Purkinje cell (primary cell): Measurements from ENCODE around the gene NLRP4. TPM values are rescaled to one million over a fixed set of nuclear protein-coding genes. Genes with fewer than 3 reads are reported as not detected.

ENCODE experiments used
- polyA plus RNA-seq: library from polyadenylated mRNA; unstranded; fragments of >200 nt; fragmentation: Nextera tagmentation; gene quantifications from 2 replicates; pipeline ENCODE4 v1.2.1, GENCODE V29; 2014

The NLRP4 gene
- polyA plus RNA-seq, result not detected in 2 replicates

GRCh38 chr19:55836340-55836739 is at the start of gene NLRP4:
TSS of gene NLRP4 (plus strand) at chr19:55836540. CDS start at chr19:55852081, 15,541 bp downstream.

GRCh38 chr19:55831846-55832245 is 4.5 kb upstream of the NLRP4 start, which contains the start of gene NLRP11:
TSS of gene NLRP11 (minus strand) at chr19:55831999. CDS start at chr19:55818174, 13,825 bp downstream.

Other genes with a start within 250 kb of the NLRP4 start
- gene FIZ1, start 237.0 kb upstream of the NLRP4 start, polyA plus RNA-seq, result 1.7 and 4.2 TPM in 2 replicates
- 0.36 TPM in 1 of 2 replicates, not detected in the other for gene ZNF524, start 236.3 kb upstream of the NLRP4 start, polyA plus RNA-seq
- gene ZNF865, start 230.9 kb upstream of the NLRP4 start, polyA plus RNA-seq, result 0.22 TPM in 1 of 2 replicates, not detected in the other
- 0.16 and 0.27 TPM in 2 replicates for gene ZNF784, start 212.0 kb upstream of the NLRP4 start, polyA plus RNA-seq
- gene ZNF580, start 195.5 kb upstream of the NLRP4 start, polyA plus RNA-seq, result 8.2 and 11.4 TPM in 2 replicates
- 0.74 and 4.1 TPM in 2 replicates for gene ZNF581, start 192.9 kb upstream of the NLRP4 start, polyA plus RNA-seq
- gene CCDC106, start 188.3 kb upstream of the NLRP4 start, polyA plus RNA-seq, result 0.35 and 0.67 TPM in 2 replicates
- gene U2AF2, start 181.5 kb upstream of the NLRP4 start, polyA plus RNA-seq, result 2.8 and 3.7 TPM in 2 replicates
- gene EPN1, start 161.3 kb upstream of the NLRP4 start, polyA plus RNA-seq, result 1.3 and 1.4 TPM in 2 replicates
- gene NLRP9, start 98.1 kb upstream of the NLRP4 start, polyA plus RNA-seq, result not detected in 2 replicates
- not detected in 2 replicates for gene RFPL4A, start 77.4 kb upstream of the NLRP4 start, polyA plus RNA-seq
- not detected in 2 replicates for gene RFPL4AL1, start 67.4 kb upstream of the NLRP4 start, polyA plus RNA-seq
- gene NLRP11, start 4.5 kb upstream of the NLRP4 start, polyA plus RNA-seq, result 0.11 and 0.24 TPM in 2 replicates
- not detected in 2 replicates for gene NLRP13, start 95.8 kb downstream of the NLRP4 start, polyA plus RNA-seq
- gene NLRP8, start 111.3 kb downstream of the NLRP4 start, polyA plus RNA-seq, result not detected in 2 replicates
- not detected in 2 replicates for gene NLRP5, start 150.2 kb downstream of the NLRP4 start, polyA plus RNA-seq